Measurements from ENCODE around the gene PRKN. TPM values are rescaled to one million over a fixed set of nuclear protein-coding genes. Genes with fewer than 3 reads are reported as not detected.

The PRKN gene
- total and polyA plus RNA-seq, 2 experiments from 2014 or later, result 0.10 to 0.84 TPM

DNA sequence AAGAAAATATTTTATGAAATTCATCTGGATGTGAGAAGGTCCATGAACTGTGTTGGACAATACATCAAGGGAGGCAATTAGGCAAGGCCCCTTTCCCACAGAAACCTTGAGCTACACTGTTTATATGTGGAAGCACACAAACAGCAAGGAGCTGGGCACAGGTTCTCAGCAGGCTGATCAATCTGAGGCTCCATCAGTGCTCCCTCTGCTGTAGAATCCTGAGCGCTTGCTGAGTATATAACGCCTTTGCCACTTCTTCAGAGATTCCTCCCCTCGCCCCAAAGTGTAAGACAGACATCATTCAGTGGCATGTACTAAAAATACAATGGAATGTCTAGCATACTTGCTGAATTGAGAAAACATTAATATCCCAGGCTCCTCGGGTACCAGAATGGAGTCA lies 146.9 kb downstream of the PRKN start:
- H3K27me3 ChIP-seq (ENCODE audit: insufficient read depth), result no peaks in the 10 kb centered on the region
- H3K36me3 Mint-ChIP-seq (ENCODE audit: low read depth), result no peaks in the 10 kb centered on the region
- H3K4me1 Mint-ChIP-seq, result peaks cover 6% of the 10 kb centered on the region; the same call in 2 of the 3 replicates
- TF ChIP-seq CTCF (conservative IDR thresholded peaks at IDR 0.05; ENCODE audit: low read depth in 2 of 2) (peak in 1 of 2 experiments; percentile 36; a peak in 1 of 4 replicates), ZNF114 (CRISPR knock-in tag; IDR thresholded peaks at IDR 0.05) (no peak)
- H3K4me3 Mint-ChIP-seq, result no peak overlapping the region
- H2AFZ ChIP-seq, result no peak overlapping the region
- no peak overlapping the region for H3K27ac Mint-ChIP-seq
- no peaks in the 10 kb centered on the region for H3K9me3 Mint-ChIP-seq
- peak; percentile 73 for ATAC-seq
- H3K9me2 ChIP-seq (ENCODE audit: insufficient read depth), result no peaks in the 10 kb centered on the region
- no peaks in the 10 kb centered on the region for H3K36me3 ChIP-seq (ENCODE audit: insufficient read depth)
- H3K4me2 ChIP-seq, result no peak overlapping the region
- H3K27ac ChIP-seq (ENCODE audit: low read depth), result no peak overlapping the region
- H4K20me1 ChIP-seq (replicated peaks; ENCODE audit: insufficient read depth), result no peaks in the 10 kb centered on the region
- H3K27me3 Mint-ChIP-seq (ENCODE audit: insufficient read depth, low read depth, poor library complexity), result peaks cover 3% of the 10 kb centered on the region
- no peaks in the 10 kb centered on the region for H3F3A ChIP-seq (replicated peaks; ENCODE audit: low read depth)
- DNase-seq (ENCODE audit: low spot score), result no peak
- no peaks in the 10 kb centered on the region for H3K79me2 ChIP-seq (replicated peaks; ENCODE audit: insufficient read depth)
- H3K4me1 ChIP-seq (ENCODE audit: insufficient read depth), result peaks cover 11% of the 10 kb centered on the region
- no peak overlapping the region for H3K4me3 ChIP-seq

DNA sequence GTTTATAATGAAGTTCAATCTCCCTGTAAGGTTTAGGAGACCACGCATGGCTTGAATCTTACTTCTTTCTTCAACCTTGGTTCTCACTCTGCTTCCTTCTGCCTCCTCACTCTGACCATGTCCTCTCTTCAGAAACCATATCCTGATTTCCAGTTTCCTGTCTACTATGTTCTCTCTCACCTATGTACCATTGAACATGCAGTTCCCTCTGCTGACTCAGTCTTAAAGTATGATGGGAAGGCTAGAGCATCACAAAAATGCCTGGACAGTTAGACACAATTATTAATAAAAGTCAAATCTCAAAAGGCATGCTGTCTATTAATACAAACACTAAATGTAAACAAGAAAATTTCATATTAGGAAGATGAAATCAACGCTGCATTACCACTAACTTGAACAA lies 151.6 kb downstream of the PRKN start:
- Histone ChIP-seq H3K79me2 (replicated peaks; ENCODE audit: insufficient read depth) (no peaks in the 10 kb centered on the region), H4K20me1 (replicated peaks; ENCODE audit: insufficient read depth) (no peaks in the 10 kb centered on the region), H3F3A (replicated peaks; ENCODE audit: low read depth) (no peaks in the 10 kb centered on the region), H3K27ac (ENCODE audit: low read depth) (no peak overlapping the region), H3K27me3 (ENCODE audit: insufficient read depth) (no peaks in the 10 kb centered on the region), H2AFZ (no peak overlapping the region), H3K4me2 (no peak overlapping the region), H3K4me1 (ENCODE audit: insufficient read depth) (no peaks in the 10 kb centered on the region), H3K4me3 (no peak overlapping the region), H3K36me3 (ENCODE audit: insufficient read depth) (no peaks in the 10 kb centered on the region), H3K9me2 (ENCODE audit: insufficient read depth) (no peaks in the 10 kb centered on the region)
- Mint-ChIP-seq H3K4me3 (no peak overlapping the region), H3K27me3 (ENCODE audit: insufficient read depth, low read depth, poor library complexity) (peaks cover 1% of the 10 kb centered on the region), H3K27ac (no peak overlapping the region), H3K4me1 (peaks cover 9% of the 10 kb centered on the region), H3K36me3 (ENCODE audit: low read depth) (no peaks in the 10 kb centered on the region), H3K9me3 (no peaks in the 10 kb centered on the region)
- ATAC-seq, result no peak
- no peak for DNase-seq (ENCODE audit: low spot score)
- TF ChIP-seq REST (IDR thresholded peaks at IDR 0.05; ENCODE audit: unreplicated experiment) (no peak), EZH2phosphoT487 (IDR thresholded peaks at IDR 0.05; ENCODE audit: unreplicated experiment) (no peak), ZNF331 (CRISPR knock-in tag; IDR thresholded peaks at IDR 0.05; ENCODE audit: low read depth) (no peak), EZH2 (IDR thresholded peaks at IDR 0.05; ENCODE audit: low read depth, unreplicated experiment) (no peak), POLR2AphosphoS5 (IDR thresholded peaks at IDR 0.05; ENCODE audit: low read depth) (no peak), CTCF (conservative IDR thresholded peaks at IDR 0.05; ENCODE audit: low read depth in 2 of 2) (no peak)
- TF ChIP-seq, protein P1, sequence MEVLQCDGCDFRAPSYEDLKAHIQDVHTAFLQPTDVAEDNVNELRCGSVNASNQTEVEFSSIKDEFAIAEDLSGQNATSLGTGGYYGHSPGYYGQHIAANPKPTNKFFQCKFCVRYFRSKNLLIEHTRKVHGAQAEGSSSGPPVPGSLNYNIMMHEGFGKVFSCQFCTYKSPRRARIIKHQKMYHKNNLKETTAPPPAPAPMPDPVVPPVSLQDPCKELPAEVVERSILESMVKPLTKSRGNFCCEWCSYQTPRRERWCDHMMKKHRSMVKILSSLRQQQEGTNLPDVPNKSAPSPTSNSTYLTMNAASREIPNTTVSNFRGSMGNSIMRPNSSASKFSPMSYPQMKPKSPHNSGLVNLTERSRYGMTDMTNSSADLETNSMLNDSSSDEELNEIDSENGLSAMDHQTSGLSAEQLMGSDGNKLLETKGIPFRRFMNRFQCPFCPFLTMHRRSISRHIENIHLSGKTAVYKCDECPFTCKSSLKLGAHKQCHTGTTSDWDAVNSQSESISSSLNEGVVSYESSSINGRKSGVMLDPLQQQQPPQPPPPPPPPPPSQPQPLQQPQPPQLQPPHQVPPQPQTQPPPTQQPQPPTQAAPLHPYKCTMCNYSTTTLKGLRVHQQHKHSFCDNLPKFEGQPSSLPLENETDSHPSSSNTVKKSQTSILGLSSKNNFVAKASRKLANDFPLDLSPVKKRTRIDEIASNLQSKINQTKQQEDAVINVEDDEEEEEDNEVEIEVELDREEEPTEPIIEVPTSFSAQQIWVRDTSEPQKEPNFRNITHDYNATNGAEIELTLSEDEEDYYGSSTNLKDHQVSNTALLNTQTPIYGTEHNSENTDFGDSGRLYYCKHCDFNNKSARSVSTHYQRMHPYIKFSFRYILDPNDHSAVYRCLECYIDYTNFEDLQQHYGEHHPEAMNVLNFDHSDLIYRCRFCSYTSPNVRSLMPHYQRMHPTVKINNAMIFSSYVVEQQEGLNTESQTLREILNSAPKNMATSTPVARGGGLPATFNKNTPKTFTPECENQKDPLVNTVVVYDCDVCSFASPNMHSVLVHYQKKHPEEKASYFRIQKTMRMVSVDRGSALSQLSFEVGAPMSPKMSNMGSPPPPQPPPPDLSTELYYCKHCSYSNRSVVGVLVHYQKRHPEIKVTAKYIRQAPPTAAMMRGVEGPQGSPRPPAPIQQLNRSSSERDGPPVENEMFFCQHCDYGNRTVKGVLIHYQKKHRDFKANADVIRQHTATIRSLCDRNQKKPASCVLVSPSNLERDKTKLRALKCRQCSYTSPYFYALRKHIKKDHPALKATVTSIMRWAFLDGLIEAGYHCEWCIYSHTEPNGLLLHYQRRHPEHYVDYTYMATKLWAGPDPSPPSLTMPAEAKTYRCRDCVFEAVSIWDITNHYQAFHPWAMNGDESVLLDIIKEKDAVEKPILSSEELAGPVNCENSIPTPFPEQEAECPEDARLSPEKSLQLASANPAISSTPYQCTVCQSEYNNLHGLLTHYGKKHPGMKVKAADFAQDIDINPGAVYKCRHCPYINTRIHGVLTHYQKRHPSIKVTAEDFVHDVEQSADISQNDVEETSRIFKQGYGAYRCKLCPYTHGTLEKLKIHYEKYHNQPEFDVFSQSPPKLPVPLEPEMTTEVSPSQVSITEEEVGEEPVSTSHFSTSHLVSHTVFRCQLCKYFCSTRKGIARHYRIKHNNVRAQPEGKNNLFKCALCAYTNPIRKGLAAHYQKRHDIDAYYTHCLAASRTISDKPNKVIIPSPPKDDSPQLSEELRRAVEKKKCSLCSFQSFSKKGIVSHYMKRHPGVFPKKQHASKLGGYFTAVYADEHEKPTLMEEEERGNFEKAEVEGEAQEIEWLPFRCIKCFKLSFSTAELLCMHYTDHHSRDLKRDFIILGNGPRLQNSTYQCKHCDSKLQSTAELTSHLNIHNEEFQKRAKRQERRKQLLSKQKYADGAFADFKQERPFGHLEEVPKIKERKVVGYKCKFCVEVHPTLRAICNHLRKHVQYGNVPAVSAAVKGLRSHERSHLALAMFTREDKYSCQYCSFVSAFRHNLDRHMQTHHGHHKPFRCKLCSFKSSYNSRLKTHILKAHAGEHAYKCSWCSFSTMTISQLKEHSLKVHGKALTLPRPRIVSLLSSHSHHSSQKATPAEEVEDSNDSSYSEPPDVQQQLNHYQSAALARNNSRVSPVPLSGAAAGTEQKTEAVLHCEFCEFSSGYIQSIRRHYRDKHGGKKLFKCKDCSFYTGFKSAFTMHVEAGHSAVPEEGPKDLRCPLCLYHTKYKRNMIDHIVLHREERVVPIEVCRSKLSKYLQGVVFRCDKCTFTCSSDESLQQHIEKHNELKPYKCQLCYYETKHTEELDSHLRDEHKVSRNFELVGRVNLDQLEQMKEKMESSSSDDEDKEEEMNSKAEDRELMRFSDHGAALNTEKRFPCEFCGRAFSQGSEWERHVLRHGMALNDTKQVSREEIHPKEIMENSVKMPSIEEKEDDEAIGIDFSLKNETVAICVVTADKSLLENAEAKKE (CRISPR knock-in tag; IDR thresholded peaks at IDR 0.05), result no peak

All from GM23338 (cell line).